Measurements from ENCODE around the gene HDAC4.
A peak's percentile ranks its signal among the peaks of the same experiment; 100 is the strongest.

HDAC4 gene

GRCh38 chr2:239315308-239315707 lies 85.5 kb downstream of the HDAC4 start:
- TF ChIP-seq L3MBTL2 (conservative IDR thresholded peaks at IDR 0.05) (no peak), FOXM1 (IDR thresholded peaks at IDR 0.05; ENCODE audit: borderline replicate concordance) (no peak), NFRKB (IDR thresholded peaks at IDR 0.05) (no peak)
- no peak for DNase-seq (ENCODE audit: extremely low spot score)
- CTCF ChIA-PET, result no interaction called here
- POLR2A ChIA-PET, result no interaction called here

GRCh38 chr2:239313776-239314175 lies 87.0 kb downstream of the HDAC4 start:
- DNase-seq (ENCODE audit: extremely low spot score), result no peak
- ChIA-PET CTCF (no interaction called here), POLR2A (no interaction called here)
- TF ChIP-seq HDGF (IDR thresholded peaks at IDR 0.05; ENCODE audit: borderline replicate concordance) (no peak), SUZ12 (IDR thresholded peaks at IDR 0.05) (no peak), ARNT (IDR thresholded peaks at IDR 0.05) (no peak), FOXA1 (IDR thresholded peaks at IDR 0.05) (no peak), CTBP1 (IDR thresholded peaks at IDR 0.05; ENCODE audit: borderline replicate concordance) (no peak), ELF4 (IDR thresholded peaks at IDR 0.05) (no peak), LEF1 (IDR thresholded peaks at IDR 0.05; ENCODE audit: borderline replicate concordance) (no peak), ZNF384 (IDR thresholded peaks at IDR 0.05) (no peak)
- TF ChIP-seq, protein P1, sequence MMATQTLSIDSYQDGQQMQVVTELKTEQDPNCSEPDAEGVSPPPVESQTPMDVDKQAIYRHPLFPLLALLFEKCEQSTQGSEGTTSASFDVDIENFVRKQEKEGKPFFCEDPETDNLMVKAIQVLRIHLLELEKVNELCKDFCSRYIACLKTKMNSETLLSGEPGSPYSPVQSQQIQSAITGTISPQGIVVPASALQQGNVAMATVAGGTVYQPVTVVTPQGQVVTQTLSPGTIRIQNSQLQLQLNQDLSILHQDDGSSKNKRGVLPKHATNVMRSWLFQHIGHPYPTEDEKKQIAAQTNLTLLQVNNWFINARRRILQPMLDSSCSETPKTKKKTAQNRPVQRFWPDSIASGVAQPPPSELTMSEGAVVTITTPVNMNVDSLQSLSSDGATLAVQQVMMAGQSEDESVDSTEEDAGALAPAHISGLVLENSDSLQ (IDR thresholded peaks at IDR 0.05), result no peak

- POLR2A ChIA-PET, result no interaction called here
- TF ChIP-seq ARNT (IDR thresholded peaks at IDR 0.05) (no peak), L3MBTL2 (conservative IDR thresholded peaks at IDR 0.05) (no peak), TARDBP (IDR thresholded peaks at IDR 0.05) (no peak), ELF4 (IDR thresholded peaks at IDR 0.05) (no peak), NFRKB (IDR thresholded peaks at IDR 0.05) (no peak), SUZ12 (IDR thresholded peaks at IDR 0.05) (no peak), SP1 (IDR thresholded peaks at IDR 0.05) (no peak), FOXK2 (IDR thresholded peaks at IDR 0.05) (no peak), HDGF (IDR thresholded peaks at IDR 0.05; ENCODE audit: borderline replicate concordance) (no peak), ZNF384 (IDR thresholded peaks at IDR 0.05) (no peak), FOXA1 (IDR thresholded peaks at IDR 0.05) (no peak), CTBP1 (IDR thresholded peaks at IDR 0.05; ENCODE audit: borderline replicate concordance) (no peak)
- TF ChIP-seq, protein P1 (IDR thresholded peaks at IDR 0.05), result no peak
- CTCF ChIA-PET, result no interaction called here
- no peak for DNase-seq (ENCODE audit: extremely low spot score)
Observed at GRCh38 chr2:239312741-239313667, 87.8 kb downstream of the HDAC4 start.

- ChIA-PET CTCF (no interaction called here), POLR2A (no interaction called here)
- TF ChIP-seq ZNF384 (IDR thresholded peaks at IDR 0.05) (no peak), FOXM1 (IDR thresholded peaks at IDR 0.05; ENCODE audit: borderline replicate concordance) (no peak)
- no peak for DNase-seq (ENCODE audit: extremely low spot score)
Observed at GRCh38 chr2:239312081-239312511, 88.7 kb downstream of the HDAC4 start.

DNA sequence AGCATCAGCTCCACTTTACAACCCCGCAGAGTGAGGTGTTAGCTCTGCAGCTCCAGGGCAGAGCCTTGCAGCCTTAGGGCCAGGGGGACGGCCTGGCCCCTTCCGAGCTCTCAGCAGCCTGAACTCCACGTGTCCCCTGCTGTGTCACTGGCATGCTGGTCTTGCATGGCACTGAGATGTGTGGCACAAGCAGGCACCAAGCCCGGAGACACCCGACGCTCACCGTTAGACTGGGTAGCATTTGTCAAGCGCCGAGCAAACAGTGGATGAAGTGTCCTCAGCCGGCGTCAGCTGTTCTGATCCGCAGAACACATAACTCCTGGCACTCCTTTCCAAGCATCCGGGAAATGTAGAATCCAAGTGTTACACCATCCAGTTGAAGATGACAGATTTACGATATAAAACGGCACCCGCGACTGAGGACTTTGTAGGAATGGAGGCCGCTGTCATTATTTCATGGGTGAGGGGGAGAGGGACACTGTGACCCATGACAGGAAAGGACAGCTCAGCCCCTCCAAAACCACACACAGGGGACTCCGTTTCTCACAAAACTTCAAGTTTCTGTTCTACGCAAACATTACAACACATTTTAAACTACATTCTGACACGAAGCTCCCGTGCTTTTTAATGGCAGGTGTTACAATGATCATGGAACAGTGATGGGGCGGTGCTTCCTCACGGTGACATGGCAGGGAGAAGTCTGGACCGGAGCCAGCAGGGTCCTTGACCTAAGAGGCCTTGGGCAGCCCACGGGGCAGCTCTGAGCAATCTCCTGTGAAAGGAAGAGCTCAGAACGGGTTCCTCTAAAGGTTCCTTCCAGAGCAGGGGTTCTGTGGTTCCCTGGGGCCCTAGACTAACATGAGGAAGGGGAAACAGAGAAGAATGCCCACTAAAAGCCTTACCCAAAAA lies 89.4 kb downstream of the HDAC4 start:
- no peak for DNase-seq (ENCODE audit: extremely low spot score)
- TF ChIP-seq LEF1 (IDR thresholded peaks at IDR 0.05; ENCODE audit: borderline replicate concordance), result no peak
- TF ChIP-seq, protein P1 (IDR thresholded peaks at IDR 0.05), result peak; percentile 72
- no peak for TF ChIP-seq ELF4 (IDR thresholded peaks at IDR 0.05)
- no peak for TF ChIP-seq SUZ12 (IDR thresholded peaks at IDR 0.05)
- no peak for TF ChIP-seq FOXK2 (IDR thresholded peaks at IDR 0.05)
- TF ChIP-seq HDGF (IDR thresholded peaks at IDR 0.05; ENCODE audit: borderline replicate concordance), result no peak
- TF ChIP-seq ZNF384 (IDR thresholded peaks at IDR 0.05), result no peak
- POLR2A ChIA-PET, result no interaction called here
- CTCF ChIA-PET, result no interaction called here

GRCh38 chr2:239310401-239311061 lies 90.3 kb downstream of the HDAC4 start:
- POLR2A ChIA-PET, result no interaction called here

More at GRCh38 chr2:239310401-239311061, 90.3 kb downstream of the HDAC4 start:
- no peak for DNase-seq (ENCODE audit: extremely low spot score)
- TF ChIP-seq NFRKB (IDR thresholded peaks at IDR 0.05) (no peak), SP1 (IDR thresholded peaks at IDR 0.05) (no peak), BHLHE40 (IDR thresholded peaks at IDR 0.05; ENCODE audit: borderline replicate concordance) (no peak), ZNF384 (IDR thresholded peaks at IDR 0.05) (no peak), CTBP1 (IDR thresholded peaks at IDR 0.05; ENCODE audit: borderline replicate concordance) (no peak), TARDBP (IDR thresholded peaks at IDR 0.05) (no peak), FOXM1 (IDR thresholded peaks at IDR 0.05; ENCODE audit: borderline replicate concordance) (no peak), FOXK2 (IDR thresholded peaks at IDR 0.05) (no peak), HDGF (IDR thresholded peaks at IDR 0.05; ENCODE audit: borderline replicate concordance) (no peak), ELF4 (IDR thresholded peaks at IDR 0.05) (no peak), ARNT (IDR thresholded peaks at IDR 0.05) (no peak), LEF1 (IDR thresholded peaks at IDR 0.05; ENCODE audit: borderline replicate concordance) (no peak), FOXA1 (IDR thresholded peaks at IDR 0.05) (no peak), L3MBTL2 (conservative IDR thresholded peaks at IDR 0.05) (no peak), SUZ12 (IDR thresholded peaks at IDR 0.05) (no peak)
- TF ChIP-seq, protein P1 (IDR thresholded peaks at IDR 0.05), result no peak
- CTCF ChIA-PET, result no interaction called here

Measured in HEK293T (cell line).